H1 (cell line): ENCODE results near the gene FLRT1. TPM values are rescaled to one million over a fixed set of nuclear protein-coding genes. Genes with fewer than 3 reads are reported as not detected.

Experiments
- MAFK ChIP-seq: IDR thresholded peaks from 2 replicates; pipeline ENCODE4 v1.6.1; 2012; ENCODE audit warnings: low read depth, mild to moderate bottlenecking, improper control_type of control experiment, low read length
- POU5F1 ChIP-seq: IDR thresholded peaks from 2 replicates; pipeline ENCODE4 v1.6.1; 2011; ENCODE audit warnings: low read depth, mild to moderate bottlenecking, low read length, moderate library complexity
- polyA plus RNA-seq, 7 experiments: library from polyadenylated mRNA; depleted of rRNA in 3 of 7; stranded (reverse) in 5 of 7; unstranded in 2 of 7; fragments of >200 nt in 5 of 7; fragments of 200-250 nt in 2 of 7; gene quantifications; 1 replicate in 5 of 7; 2 replicates in 1 of 7; 4 replicates in 1 of 7; pipeline versions ENCODE4 v1.2.1 to v1.2.3, GENCODE V29; 2011 to 2013; ENCODE audit warnings: missing spikeins in 2 of 7, mixed read lengths in 2 of 7
- total RNA-seq: library from RNA; stranded (reverse); fragmentation: NEBNext Ultra II Directional; extraction: Animal tissue kit (Norgen Biotek cat#: 25700); gene quantifications from 2 replicates; pipeline ENCODE4 v1.2.1, GENCODE V29; 2021

Gene FLRT1
- total and polyA plus RNA-seq, 2 of the 8 experiments (the other 6 are each of a cell fraction or from before 2014, with no cell fraction given), result 0.14 to 0.28 TPM

DNA sequence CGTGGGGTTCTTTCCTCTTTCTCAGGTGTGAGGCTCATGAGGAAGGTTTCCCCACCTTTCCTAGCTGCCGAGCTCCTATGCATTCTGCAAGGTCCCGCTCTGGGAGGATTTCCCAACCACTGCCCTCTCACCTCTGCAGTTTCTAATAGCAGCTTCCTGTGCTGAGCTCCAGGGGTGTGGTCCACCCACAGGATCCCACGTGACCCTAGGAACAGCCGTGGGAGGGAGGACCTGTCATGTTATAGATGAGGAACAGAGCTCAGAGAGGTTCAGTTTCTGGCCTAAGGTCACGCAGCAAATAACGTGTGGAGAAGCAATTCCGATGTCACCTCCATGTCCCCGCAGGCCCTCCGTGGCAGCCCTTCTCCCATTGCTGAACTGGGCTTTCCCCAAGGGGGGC, 38.5 kb downstream of the FLRT1 start (continued):
- TF ChIP-seq POU5F1, result no peak
- TF ChIP-seq MAFK, result no peak
